GM18907 (cell line): ENCODE data around the gene RIT2.

Experiments
- ATAC-seq: cut with Tn5 transposase; IDR thresholded peaks from one replicate; pipeline ENCODE4 v1.9.1; 2021; ENCODE audit warnings: mild to moderate bottlenecking, moderate library complexity; ENCODE audit not compliant: unreplicated experiment

Gene RIT2

GRCh38 chr18:42706618-42707017, 408.9 kb downstream of the RIT2 start:
- no peak for ATAC-seq

- no peak for ATAC-seq
Measured at GRCh38 chr18:42706029-42706608, 409.4 kb downstream of the RIT2 start.
